NCI-H226 (cell line): ENCODE data around the gene PELI1.

Experiments used
- DNase-seq: peaks from one replicate; pipeline ENCODE4 v3.0.0-alpha.2; 2015

PELI1 gene

GRCh38 chr2:64144057-64145013 is at the start of gene PELI1:
Gene PELI1 (minus strand): TSS chr2:64144420. CDS start chr2:64108310, 36,110 bp downstream.
- peak; percentile 86 for DNase-seq

- no peak for DNase-seq
Measured at GRCh38 chr2:64193491-64193890, 49.3 kb upstream of the PELI1 start.

- no peak for DNase-seq
Measured at GRCh38 chr2:64192664-64193105, 48.5 kb upstream of the PELI1 start.

GRCh38 chr2:64192125-64192479 is 47.9 kb upstream of the PELI1 start:
- no peak for DNase-seq

GRCh38 chr2:64189586-64189985 is 45.4 kb upstream of the PELI1 start:
- no peak for DNase-seq

GRCh38 chr2:64189167-64189566 is 44.9 kb upstream of the PELI1 start:
- no peak for DNase-seq

GRCh38 chr2:64186699-64187605 is 42.7 kb upstream of the PELI1 start:
- no peak for DNase-seq

- DNase-seq: no peak
Measured at GRCh38 chr2:64179582-64180321, 35.5 kb upstream of the PELI1 start.

- peak; percentile 37 for DNase-seq
Measured at GRCh38 chr2:64177315-64177714, 33.1 kb upstream of the PELI1 start.

GRCh38 chr2:64175419-64176197 is 31.4 kb upstream of the PELI1 start:
- DNase-seq: no peak

- DNase-seq: no peak
Measured at GRCh38 chr2:64173156-64174135, 29.2 kb upstream of the PELI1 start.

- DNase-seq: no peak
Measured at GRCh38 chr2:64168756-64169155, 24.5 kb upstream of the PELI1 start.

- no peak for DNase-seq
Measured at GRCh38 chr2:64168201-64168600, 24.0 kb upstream of the PELI1 start.

GRCh38 chr2:64166637-64167420 is 22.6 kb upstream of the PELI1 start:
- no peak for DNase-seq

- no peak for DNase-seq
Measured at GRCh38 chr2:64166212-64166611, 22.0 kb upstream of the PELI1 start.

- peak; percentile 21 for DNase-seq
Measured at GRCh38 chr2:64165706-64166105, 21.5 kb upstream of the PELI1 start.

- no peak for DNase-seq
Measured at GRCh38 chr2:64164629-64165028, 20.4 kb upstream of the PELI1 start.

GRCh38 chr2:64162516-64162915 is 18.3 kb upstream of the PELI1 start:
- no peak for DNase-seq

GRCh38 chr2:64157792-64158191 is 13.6 kb upstream of the PELI1 start:
- DNase-seq: peak; percentile 55

- DNase-seq: no peak
Measured at GRCh38 chr2:64153811-64154210, 9.6 kb upstream of the PELI1 start.
